Inflammatory macrophage (primary cell): Measurements from ENCODE around the gene DEAF1.

Experiments
- DNase-seq, 2 donors: peaks; one replicate each; pipeline ENCODE4 v3.0.0-alpha.2; 2020 to 2022

The DEAF1 gene

DNA sequence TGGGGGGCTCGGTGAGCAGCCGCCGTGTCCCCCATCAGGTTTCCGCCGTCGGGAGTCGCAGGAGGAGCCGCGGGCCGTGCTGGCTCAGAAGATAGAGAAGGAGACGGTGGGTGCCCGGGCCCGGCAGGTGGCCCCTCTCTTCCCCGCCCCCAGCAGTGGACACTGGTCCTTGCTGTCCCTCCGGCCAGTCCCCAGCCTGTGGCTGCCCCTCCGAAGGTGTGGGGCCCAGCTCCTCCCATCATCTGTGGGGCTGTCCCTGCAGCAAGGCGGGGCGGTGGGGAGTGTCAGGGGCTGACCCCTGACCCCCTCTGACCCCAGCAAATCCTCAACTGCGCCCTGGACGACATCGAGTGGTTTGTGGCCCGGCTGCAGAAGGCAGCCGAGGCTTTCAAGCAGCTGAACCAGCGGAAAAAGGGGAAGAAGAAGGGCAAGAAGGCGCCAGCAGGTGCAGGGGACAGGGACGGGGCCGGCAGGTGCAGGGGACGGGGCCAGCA, 26.3 kb upstream of the DEAF1 start:
- no peak for DNase-seq

DNA sequence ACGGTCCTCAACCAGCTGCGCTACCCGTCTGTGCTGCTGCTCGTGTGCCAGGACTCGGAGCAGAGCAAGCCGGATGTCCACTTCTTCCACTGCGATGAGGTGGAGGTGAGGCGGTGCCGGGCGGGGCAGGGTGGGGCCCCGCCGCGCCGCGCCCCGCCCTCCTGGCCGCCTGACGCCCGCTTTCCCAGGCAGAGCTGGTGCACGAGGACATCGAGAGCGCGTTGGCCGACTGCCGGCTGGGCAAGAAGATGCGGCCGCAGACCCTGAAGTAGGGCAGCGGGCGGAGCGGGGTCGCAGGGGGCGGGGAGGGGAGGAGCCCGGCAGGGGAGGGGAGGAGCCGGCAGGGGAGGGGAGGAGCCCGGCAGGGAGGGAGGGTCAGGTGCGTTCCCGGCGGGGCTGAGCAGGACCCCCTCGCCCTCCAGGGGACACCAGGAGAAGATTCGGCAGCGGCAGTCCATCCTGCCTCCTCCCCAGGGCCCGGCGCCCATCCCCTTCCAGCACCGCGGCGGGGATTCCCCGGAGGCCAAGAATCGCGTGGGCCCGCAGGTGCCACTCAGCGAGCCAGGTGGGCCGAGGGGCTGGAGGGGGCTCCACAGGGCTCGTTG, 25.7 kb upstream of the DEAF1 start:
- DNase-seq: peak in 1 of 2 donors; percentile 15

DNA sequence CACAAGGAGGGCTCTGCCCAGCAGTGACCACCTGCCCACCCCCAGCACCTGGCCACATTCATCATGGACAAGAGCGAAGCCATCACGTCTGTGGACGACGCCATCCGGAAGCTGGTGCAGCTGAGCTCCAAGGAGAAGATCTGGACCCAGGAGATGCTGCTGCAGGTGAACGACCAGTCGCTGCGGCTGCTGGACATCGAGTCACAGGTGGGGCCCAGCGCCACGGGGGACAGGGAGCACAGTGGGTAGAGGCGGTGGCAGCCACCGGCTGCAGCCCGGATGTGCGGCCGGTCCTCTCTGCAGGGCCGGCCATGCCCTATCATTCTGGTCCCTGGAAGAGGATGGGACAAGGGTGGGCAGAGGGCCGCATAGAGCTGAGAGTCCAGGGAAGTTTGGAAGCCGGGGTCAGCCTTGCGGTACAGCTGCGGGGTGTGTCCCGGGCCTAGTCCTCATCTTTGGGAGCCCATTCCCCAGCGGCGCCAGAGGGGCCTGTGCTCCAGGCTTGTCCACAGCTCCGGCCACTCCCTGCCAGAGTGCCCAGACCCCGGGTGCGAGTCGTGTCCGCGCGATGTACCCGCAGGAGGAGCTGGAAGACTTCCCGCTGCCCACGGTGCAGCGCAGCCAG, 25.1 kb upstream of the DEAF1 start:
- no peak for DNase-seq

- no peak for DNase-seq
These were observed 24.4 kb upstream of the DEAF1 start for GRCh38 chr11:719214-720016.

DNA sequence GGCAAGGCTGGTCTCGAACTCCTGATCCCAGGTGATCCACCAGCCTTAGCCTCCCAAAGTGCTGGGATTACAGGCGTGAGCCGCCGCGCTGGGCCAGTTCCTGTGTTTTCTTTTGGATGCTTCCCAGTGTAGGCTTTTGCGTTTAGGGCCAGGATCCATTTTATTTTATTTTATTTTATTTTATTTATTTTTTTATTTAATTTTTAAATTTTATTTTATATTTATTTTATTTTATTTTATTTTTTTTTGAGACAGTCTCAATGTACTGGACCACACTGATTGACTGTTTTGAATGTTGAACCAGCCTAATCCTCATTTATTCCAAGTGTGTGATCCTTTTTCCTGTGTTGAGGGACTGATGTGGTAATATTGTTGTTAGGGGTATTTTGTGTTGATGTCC, 19.4 kb upstream of the DEAF1 start:
- no peak for DNase-seq

DNA sequence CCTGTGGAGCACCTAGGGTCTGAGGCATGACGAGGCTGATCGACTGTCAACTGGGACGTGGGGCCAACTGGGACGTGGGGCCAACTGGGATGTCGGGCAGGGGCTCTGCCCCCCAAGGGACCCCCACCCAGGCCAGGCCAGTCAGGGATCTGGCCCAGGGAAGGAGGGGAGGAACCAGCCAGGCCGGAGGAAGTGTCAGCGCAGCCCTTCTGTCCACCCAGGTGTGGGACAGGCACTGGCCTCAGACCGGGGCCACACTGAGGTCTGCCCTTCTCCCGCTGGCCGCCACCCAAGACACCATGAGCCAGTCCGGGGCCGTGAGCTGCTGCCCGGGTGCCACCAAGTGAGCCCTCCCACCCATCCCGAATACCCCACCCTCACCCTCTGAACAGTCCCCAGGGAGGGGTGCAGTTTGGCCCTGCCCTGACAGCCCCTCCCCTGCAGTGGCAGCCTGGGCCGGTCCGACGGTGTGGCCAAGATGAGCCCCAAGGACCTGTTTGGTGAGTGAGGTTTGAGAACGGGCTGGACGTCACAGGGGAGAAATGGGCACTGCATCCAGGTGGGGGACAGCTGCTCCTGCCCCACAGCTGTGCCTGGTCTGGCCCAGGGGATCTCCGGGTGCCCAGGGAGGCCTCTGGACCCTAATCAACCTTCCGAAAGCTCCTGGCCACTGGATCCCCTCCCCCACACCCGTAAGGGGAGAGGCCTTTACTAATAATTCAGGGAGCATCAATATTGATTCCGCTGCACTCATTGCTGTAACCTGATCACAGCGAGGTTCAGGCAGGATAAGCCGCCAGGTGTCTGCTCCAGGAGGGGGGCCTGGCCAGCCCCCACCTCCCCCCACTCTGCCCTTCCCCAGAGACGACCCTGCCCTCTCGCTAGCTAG, 14.3 kb upstream of the DEAF1 start:
- no peak for DNase-seq

DNA sequence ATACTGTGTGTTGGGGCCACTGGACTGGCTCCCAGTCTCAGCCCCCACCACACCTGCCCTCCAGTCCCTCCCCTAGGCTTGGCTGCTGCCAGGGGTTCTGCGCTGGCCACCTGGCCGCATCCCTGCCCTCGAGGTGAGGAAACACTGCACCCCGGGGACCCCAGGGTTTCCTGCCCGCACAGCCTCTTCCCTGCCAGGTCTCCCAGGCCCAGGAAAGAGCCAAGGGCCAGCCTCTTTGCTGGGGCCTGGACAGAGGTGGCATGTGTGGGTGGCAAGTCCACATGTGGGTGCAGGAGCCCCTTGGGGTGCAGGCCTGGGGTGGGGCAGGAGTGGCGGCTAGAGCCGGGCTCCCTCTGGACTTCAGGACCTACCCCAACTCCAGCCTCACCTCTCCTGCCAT, 13.5 kb upstream of the DEAF1 start:
- DNase-seq: no peak

- no peak for DNase-seq
These were observed 12.9 kb upstream of the DEAF1 start for GRCh38 chr11:707817-708420.

DNA sequence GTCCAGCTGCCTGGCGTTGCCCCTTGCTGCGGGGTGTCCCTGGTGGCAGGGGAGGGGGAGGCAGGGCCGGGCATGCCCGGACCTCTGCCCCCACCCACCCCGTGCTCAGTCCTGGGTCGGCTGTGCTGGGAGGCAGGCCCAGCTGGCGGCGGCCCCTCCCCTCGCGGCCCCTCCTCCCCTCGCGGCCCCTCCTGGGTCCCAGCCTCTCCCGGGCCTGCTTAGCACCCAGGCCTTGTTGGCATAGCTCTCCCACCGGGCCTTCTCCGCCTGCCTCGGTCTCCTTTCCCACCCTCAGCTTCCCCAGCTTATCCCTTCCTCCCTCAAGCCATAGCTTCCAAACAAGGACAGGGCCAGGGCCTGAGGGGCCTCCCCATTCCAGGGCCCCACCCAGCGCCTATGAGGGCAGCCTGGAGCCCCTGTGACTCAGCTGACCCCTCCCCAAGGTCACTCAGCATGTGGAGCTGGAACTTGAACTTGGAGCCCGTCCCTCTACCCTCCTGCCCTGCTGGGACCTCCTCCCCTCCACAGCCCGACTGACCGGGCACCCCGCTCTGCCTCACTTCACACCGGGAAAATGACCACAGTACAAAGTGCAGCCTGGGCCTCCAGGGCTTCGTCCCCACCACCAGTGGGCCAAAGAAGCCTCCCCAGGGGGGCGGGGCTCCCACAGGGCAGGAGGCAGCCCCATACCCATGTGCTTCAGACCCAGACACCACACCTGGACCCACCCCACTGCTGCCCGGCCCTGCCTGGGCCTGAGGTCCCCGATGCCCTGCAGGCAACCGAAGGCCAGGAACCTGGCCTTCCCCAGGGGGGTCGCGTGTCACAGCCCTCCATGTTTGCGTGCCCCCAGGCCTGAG, 12.2 kb upstream of the DEAF1 start:
- DNase-seq: no peak

DNA sequence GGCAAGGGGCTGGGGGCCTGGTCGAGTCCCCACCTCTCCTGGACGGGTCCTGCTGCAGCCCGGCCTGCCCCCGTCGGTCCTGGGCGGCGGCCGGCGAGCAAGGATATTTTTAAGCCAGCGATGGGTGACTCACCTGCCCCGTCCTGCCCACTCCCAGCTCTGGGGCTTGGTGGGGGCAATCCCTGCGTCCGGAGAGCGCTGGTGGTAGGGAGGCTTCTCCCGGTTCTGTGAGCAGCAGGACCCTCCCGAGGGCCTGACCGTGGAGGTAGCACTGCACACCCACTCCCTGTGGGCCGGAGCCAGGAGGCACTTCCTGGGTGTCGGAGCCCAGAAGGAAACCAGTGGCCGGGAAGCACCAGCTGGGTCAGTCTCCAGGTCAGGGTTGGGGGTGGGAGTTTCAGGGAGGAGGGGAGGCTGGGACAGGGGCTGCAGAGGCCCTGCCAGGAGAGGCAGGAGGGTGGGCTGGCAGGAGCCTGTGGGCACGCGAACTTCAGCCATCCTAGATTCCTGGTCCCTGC, 11.5 kb upstream of the DEAF1 start:
- DNase-seq: peak in 1 of 2 donors; percentile 24

DNA sequence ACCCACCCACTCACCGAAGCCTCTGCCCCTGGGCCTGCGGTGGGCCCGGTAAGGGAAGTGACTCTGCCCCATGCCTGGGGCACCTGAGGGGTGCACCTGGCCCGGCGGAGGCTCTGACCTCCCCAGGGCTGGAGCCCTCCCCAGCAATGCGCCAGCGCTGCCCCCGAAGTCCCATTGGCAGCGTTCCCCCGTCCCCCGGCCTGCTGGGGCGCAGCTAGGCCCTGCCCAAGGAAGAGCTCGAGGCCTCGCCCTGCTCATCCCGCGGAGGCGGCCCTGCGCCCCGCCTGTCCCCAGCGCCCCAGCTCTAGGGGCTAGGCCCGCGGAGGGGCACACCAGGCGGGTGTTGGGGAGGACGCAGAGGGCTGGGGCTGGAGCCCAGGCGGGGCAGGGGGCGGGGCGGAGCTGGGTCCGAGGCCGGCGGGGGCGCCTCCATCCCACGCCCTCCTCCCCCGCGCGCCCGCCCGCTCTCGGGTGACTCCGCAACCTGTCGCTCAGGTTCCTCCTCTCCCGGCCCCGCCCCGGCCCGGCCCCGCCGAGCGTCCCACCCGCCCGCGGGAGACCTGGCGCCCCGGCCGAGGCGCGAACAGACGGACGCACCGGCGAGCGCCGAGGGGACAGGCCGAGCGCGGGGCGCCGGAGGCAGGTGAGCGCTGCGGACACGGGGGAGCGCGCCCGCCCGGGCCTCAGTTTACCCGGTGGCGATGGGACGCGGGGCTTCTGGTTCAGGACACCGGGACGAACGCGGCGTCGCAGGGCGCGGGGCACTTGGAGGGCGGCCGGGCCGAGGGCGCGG, 10.8 kb upstream of the DEAF1 start, which contains the start of gene EPS8L2:
Gene EPS8L2, plus strand, starts transcription at position 586 of the 793 bp plus-strand sequence. CDS start 3,177 bp downstream, outside the sequence.
- DNase-seq: no peak

- no peak for DNase-seq
These were observed 10.0 kb upstream of the DEAF1 start for GRCh38 chr11:704781-705645.

GRCh38 chr11:704228-704674, 9.2 kb upstream of the DEAF1 start:
- DNase-seq: no peak

GRCh38 chr11:703506-703905, 8.5 kb upstream of the DEAF1 start:
- no peak for DNase-seq

GRCh38 chr11:702462-703461, 7.7 kb upstream of the DEAF1 start:
- peak; percentile 45 to 64 for DNase-seq

- no peak for DNase-seq
These were observed 6.9 kb upstream of the DEAF1 start for GRCh38 chr11:701741-702461.

DNA sequence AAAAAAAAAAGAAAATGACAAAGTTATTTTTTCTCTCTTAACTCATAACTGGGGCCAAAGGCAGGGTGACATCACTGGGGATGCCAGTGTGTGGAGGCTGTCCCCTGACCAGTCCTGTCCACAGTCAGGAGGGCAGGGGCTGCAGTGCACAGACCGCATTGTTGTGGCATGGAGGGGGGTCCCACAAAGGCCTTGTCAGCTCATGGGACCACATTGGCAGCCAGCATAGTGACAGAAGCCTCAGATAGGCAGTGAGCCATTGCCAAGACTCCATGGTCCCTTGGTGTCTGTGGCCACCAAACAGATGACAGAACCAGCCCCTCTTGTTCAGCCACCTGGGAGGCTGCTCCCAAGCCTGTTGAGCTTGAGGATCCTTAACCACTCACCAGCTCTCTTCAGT, 4.7 kb upstream of the DEAF1 start:
- DNase-seq: no peak
